ENCODE measurements around the gene YAE1.

The YAE1 gene

DNA sequence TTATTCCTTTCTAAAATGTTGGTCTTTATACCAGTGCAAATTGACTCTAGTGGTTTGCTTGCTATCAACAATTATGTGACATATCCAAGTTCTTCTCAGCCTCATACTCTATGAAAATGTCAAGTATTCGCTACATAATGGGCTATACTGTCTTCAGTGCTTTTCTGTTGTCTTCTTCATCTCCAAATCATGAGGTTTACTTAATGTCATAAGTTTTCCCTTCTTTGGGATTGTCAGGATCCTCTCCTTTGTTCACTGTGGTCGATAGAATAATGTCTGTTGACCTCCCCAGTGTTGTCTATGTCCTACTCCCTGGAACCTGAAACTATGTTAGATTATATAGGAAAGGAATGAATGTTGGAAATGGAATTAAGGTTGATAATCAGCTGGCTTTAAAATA, 40.7 kb downstream of the YAE1 start:
- no peak for DNase-seq (ENCODE audit: low read depth in 2 of 2)

DNA sequence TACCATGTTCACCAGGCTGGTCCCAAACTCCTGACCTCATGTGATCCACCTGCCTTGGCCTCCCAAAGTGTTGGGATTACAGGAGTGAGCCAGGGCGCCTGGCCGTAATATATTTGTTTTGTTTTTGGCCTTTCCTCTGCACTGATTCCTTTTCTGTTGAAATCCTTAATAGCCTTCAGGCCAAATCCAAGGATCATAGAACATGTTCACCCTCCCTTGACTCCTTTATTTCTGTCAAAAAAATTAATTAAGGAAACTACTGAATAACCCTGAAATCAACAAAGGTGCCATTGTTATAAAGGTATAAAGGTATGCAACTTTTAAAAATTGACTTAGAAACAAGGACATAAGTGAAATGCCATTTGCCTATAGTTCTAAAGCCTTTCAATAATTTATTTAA, 41.7 kb downstream of the YAE1 start:
- DNase-seq (ENCODE audit: low read depth in 2 of 2), result no peak

DNA sequence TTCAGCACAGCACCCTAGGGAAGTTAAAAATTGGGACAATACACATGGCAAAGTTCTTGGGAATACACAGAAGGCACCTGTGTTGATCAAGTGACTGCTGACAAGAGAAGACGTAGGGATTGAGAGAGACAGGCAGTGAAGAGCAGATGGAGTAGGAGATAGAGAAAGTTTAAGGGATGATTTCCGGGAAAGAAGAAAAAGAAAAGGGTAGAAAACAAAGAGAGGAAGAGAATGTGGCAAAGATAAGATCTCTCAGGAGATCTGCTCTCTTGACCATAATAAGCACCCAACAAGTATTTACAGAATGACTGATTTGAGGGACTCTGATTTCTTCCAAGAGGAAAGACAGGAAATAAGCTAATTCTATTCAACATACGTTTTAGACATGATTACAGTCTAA, 42.1 kb downstream of the YAE1 start:
- DNase-seq (ENCODE audit: low read depth in 2 of 2), result no peak

DNA sequence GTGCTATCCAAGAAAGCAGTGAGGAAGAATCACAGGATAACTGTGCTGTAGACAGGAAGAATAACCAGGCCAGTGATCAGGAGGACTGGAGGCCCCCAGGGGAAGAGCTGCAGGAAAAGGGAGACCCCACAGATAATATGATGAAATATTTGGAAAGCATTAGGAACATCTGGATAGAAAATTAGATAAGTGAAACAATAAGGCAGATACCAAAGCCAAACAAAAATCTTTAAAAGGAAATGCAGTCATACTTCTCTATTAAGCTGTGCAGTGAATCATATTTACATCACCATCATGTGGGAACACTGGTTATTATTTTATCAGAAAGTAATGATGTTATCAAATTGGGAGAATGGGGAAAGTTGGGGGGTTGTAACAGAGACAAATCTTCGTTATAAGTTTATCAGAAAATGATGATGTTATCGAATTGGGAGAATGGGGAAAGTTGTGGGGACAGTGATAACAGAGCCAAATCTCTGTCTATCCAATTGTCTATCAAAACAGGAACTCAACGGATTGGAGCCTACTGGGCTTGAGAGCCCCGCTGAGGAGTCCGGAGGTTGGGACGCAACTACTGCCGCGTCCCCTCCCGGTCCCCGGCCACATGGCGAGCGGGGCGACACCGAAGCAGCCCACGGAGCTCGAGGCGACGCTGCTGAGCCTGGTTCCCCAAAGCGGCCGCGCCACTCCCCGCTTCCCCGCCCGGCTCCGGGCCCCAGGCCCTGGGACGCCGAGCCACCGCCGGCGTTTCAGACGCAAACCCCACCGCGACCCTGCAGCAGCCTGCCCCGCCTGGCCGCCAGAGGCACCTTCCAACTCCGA, 43.1 kb downstream of the YAE1 start:
- no peak for DNase-seq (ENCODE audit: low read depth in 2 of 2)

DNA sequence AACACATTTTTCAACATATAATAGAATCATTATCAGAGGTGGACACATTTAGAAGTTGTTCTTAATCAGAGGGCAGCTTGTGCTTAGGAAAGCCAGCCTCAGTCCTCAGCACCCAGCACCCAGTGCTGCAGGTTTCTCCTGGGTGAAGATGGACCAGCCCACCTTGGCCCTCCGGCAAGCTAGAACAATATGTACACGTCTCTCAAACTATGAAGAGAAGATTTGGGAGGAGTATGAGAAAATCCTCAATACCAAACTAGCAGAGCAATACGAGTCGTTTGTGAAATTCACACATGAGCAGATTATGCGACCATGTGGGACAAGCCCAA, 43.7 kb downstream of the YAE1 start:
- no peak for DNase-seq (ENCODE audit: low read depth in 2 of 2)

DNA sequence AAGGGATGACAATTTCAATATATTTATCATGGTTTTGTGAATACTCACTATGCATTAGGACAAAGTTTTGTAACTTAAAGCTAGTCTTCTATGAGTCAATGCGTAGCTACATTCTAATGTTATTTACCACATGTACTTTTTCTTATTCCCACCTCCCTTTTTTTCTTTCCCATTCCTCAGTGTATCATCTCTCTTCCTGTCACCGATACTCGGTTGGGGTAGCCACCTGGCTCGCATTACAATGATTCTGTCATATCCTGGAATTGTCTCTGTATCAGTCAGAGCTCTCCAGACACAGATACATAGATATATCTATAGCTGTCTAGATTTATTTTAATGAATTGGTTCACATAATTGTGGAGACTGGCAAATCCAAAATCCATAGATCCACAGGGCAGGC, 47.4 kb downstream of the YAE1 start:
- no peak for DNase-seq (ENCODE audit: low read depth in 2 of 2)

DNA sequence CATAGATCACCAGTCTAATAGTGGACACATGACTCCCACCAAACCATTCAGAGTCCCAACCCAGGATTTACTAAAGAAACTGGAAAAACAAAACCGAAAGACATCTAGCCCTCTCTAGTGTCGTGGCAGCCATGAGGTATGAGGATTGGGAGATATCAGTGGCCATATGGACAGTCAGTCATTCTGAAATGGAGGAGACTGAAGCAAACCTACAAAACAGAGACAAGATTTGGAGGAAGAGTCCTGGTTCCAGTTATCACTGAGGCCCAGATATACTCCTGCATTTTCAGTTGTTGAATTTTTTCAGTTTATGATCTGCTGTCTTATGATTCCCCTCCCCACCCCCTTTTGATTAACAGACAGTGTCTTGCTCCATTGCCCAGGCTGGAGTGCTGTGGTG, 48.1 kb downstream of the YAE1 start:
- DNase-seq (ENCODE audit: low read depth in 2 of 2), result no peak

DNA sequence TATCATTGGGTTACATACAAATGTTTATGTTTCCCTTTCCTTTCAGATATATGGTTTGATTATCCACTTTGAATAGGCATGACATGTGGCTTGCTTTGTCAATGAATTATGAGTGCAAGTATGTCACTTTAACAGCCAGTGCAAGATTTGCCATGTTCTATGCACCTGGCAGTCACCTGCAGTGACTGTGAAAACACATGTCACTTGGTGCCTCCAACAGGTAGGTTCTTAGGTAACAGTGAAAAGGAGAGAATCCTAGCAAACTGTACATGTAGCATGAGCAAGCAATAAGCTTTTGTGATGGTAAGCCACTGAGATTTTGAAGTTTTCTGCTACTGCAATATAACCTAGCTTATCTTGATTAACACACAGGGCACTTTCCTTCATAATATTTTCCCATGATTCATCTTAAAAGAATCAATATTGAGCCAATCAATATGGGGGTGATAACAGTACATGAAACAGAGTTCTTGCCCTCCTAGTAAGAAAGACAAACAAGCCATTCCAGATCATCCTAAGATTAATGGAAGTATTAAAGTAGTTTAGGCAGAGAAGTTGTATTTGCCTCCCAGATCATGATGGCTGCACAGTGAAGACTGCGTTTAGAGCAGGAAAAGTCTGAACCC, 49.3 kb downstream of the YAE1 start:
- no peak for DNase-seq (ENCODE audit: low read depth in 2 of 2)

DNA sequence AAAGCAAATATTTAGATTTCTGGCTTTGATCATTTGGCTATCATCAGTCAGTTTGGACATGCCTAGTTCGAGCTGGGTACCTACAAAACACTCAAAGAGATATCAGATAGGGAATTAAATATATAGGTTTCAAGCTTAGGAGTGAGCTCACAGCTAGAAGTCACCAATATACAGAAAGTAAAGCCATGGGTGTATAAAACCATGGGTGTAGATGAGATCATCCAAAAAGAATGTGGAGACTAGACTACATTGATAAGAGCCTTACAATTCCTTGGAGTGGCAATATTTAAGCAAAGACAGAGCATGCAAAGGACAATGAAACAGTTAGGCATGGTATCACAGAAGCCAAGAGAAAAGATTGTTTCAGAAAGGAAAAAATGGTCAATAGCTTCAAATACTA, 49.9 kb downstream of the YAE1 start:
- no peak for DNase-seq (ENCODE audit: low read depth in 2 of 2)

DNA sequence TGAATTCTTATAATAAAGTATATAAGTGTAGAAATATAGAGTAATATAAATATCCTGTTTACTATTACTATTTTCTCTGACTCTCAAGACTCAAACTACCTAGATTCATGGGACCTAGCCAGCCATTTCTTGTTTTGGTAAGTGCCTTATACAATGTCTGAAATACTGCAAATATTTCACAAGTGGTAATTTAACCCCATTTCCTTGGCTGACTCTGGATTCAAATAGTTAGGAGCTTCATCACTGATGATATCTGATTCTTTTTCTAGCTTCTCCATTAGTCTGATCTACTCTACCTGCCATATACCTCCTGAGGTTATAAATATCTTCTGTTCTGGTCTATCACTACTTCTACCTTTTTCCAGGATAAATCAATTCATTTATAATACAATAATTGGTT, 50.8 kb downstream of the YAE1 start:
- DNase-seq (ENCODE audit: low read depth in 2 of 2), result no peak

DNA sequence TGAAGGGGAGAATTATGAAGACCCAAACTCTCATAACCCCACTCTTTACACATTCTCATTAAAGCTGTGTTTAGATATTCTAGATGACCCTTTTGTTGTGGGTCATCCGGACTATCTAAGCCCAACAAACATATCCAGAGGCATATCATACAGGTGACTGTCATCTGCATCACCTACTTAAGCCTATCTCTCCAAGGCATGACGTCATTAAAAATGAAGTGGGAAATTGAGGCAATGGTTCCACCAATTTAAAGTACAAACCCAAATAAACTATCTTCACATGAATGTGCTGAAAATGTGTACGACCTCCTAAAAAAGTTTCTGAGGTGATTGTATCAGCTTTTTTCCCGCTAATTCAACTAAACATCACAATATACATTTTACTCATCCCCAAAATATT, 52.7 kb downstream of the YAE1 start:
- no peak for DNase-seq (ENCODE audit: low read depth in 2 of 2)

DNA sequence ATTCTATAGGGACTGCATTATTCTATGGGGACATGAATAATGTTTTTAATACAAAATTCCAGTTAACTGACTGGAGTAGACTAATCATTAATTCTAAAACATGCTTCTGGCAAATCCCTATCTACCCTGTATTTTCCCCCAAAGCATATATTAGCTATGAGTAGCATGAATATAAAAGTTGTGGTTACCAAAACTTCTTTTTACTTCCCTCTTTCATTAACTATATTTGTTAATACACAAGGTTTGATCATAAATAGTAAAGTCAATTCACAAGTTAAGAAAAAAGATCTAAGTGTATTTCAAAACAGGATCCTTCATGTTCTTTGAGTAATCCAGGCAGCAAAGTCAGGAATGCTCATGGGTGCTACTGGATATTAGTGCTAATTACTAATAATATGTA, 54.3 kb downstream of the YAE1 start:
- no peak for DNase-seq (ENCODE audit: low read depth in 2 of 2)

DNA sequence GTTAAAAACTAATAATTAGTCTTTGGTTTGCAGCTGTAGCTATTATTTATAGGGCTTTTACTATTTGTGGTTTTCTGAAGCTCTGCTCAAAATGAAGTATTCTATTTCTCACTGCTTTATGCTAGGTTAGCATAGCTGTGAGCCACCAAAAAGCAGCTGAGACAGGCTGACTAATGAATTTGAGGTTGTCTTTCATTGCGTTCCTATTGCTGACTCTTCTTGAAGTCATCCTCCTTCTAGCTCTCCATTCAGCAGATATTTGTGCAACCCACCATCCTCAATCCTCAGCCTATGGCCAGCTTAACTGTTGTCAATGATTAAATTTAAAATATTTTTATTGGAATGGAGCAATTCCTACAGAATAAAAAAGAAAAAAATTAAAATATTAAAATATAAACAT, 55.1 kb downstream of the YAE1 start:
- no peak for DNase-seq (ENCODE audit: low read depth in 2 of 2)

DNA sequence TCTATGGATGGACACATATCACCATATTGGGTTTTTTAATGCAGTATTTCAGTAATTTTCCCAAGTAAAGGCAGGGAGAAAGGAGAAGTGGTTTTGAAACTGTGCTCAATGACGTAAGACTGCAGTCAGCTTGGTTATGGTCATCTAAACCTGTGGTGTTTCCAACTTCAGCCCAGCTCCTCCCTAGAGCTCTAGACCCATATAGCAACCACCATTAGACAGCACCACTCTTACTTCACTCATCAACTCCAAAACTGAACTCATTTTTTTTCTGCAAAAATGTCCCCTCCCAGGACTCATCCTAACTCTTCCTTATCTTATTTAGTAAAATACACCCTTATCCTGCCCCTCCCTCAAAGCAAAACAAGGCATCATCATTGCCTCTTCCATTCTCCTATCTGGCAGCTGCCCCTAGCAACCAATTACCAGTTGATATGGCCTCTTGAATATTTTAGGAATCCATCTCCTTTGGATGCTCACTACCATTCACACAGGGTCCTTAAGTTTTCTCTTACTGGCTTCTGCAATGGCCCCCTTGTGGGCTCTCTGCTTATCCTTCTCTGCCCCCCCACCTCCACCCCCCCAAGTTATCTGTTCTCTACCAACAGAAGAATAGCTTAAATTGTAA, 55.7 kb downstream of the YAE1 start:
- no peak for DNase-seq (ENCODE audit: low read depth in 2 of 2)
